Measurements from ENCODE around the gene QSOX2. TPM values are rescaled to one million over a fixed set of nuclear protein-coding genes. Genes with fewer than 3 reads are reported as not detected.

The QSOX2 gene
- total and polyA plus RNA-seq, 4 donors: 0.79 to 12.7 (median 4.3) TPM

- no peak for TF ChIP-seq EGR1 (IDR thresholded peaks at IDR 0.05; ENCODE audit: low read depth in 2 of 2)
- TF ChIP-seq MAX (IDR thresholded peaks at IDR 0.05): no peak
- DNase-seq (ENCODE audit: low spot score): no peak
Observed at GRCh38 chr9:136284951-136285350, 39.3 kb upstream of the QSOX2 start.

GRCh38 chr9:136284311-136284710 is 38.7 kb upstream of the QSOX2 start:
- Histone ChIP-seq H3K9me3 (ENCODE audit: control insufficient read depth in 4 of 4, low read length in 3 of 4) (no peaks in the 10 kb centered on the region), H3K27me3 (ENCODE audit: control insufficient read depth in 4 of 4, insufficient read depth in 4 of 4, low read length in 3 of 4) (no peaks in the 10 kb centered on the region), H3K9ac (ENCODE audit: low read depth in 1 of 2, low read length in 2 of 2) (no peak overlapping the region), H3K4me1 (ENCODE audit: control insufficient read depth in 4 of 4, insufficient read depth in 4 of 4, low read length in 3 of 4) (peaks cover 0 to 5% (median 4%) of the 10 kb centered on the region in 4 donors), H3K27ac (ENCODE audit: low read depth in 1 of 2, low read length in 2 of 2) (no peak overlapping the region), H3K36me3 (ENCODE audit: control insufficient read depth in 4 of 4, insufficient read depth in 3 of 4, low read depth in 1 of 4, low read length in 3 of 4) (no peaks in the 10 kb centered on the region), H3K4me3 (ENCODE audit: low read depth in 1 of 3, low read length in 3 of 3) (no peak overlapping the region)
- 64% methylated on average over 22 of the region's 22 CpGs for WGBS
- no peak for DNase-seq (ENCODE audit: low spot score)
- TF ChIP-seq NR2F2 (IDR thresholded peaks at IDR 0.05): no peak
- TF ChIP-seq HNF4A (conservative IDR thresholded peaks at IDR 0.05): no peak
- TF ChIP-seq RXRA (IDR thresholded peaks at IDR 0.05): no peak
- TF ChIP-seq REST (IDR thresholded peaks at IDR 0.05): no peak
- TF ChIP-seq YY1 (IDR thresholded peaks at IDR 0.05): no peak
- no peak for TF ChIP-seq FOXA2 (IDR thresholded peaks at IDR 0.05)
- no peak for TF ChIP-seq HNF4G (IDR thresholded peaks at IDR 0.05)
- TF ChIP-seq RAD21 (IDR thresholded peaks at IDR 0.05): no peak
- no peak for TF ChIP-seq FOXA1 (IDR thresholded peaks at IDR 0.05)

More at GRCh38 chr9:136284951-136285350, 39.3 kb upstream of the QSOX2 start:
- H3K4me3 ChIP-seq (ENCODE audit: low read depth in 1 of 3, low read length in 3 of 3): no peak overlapping the region
- peaks cover 0 to 5% (median 4%) of the 10 kb centered on the region in 4 donors for H3K4me1 ChIP-seq (ENCODE audit: control insufficient read depth in 4 of 4, insufficient read depth in 4 of 4, low read length in 3 of 4)
- no peaks in the 10 kb centered on the region for H3K36me3 ChIP-seq (ENCODE audit: control insufficient read depth in 4 of 4, insufficient read depth in 3 of 4, low read depth in 1 of 4, low read length in 3 of 4)
- H3K27ac ChIP-seq (ENCODE audit: low read depth in 1 of 2, low read length in 2 of 2): no peak overlapping the region
- H3K9ac ChIP-seq (ENCODE audit: low read depth in 1 of 2, low read length in 2 of 2): no peak overlapping the region
- WGBS: 82% methylated on average over 19 of the region's 19 CpGs
- no peaks in the 10 kb centered on the region for H3K27me3 ChIP-seq (ENCODE audit: control insufficient read depth in 4 of 4, insufficient read depth in 4 of 4, low read length in 3 of 4)
- H3K9me3 ChIP-seq (ENCODE audit: control insufficient read depth in 4 of 4, low read length in 3 of 4): no peaks in the 10 kb centered on the region

- no peak overlapping the region for H3K4me3 ChIP-seq (ENCODE audit: low read depth in 1 of 3, low read length in 3 of 3)
- H3K27me3 ChIP-seq (ENCODE audit: control insufficient read depth in 4 of 4, insufficient read depth in 4 of 4, low read length in 3 of 4): no peaks in the 10 kb centered on the region
- TF ChIP-seq ZBTB33 (IDR thresholded peaks at IDR 0.05) (no peak), HNF4G (IDR thresholded peaks at IDR 0.05) (no peak), SP1 (IDR thresholded peaks at IDR 0.05) (no peak), ATF3 (IDR thresholded peaks at IDR 0.05) (no peak), HNF4A (conservative IDR thresholded peaks at IDR 0.05) (peak in 1 of 2 donors; percentile 25), NR2F2 (IDR thresholded peaks at IDR 0.05) (no peak), REST (IDR thresholded peaks at IDR 0.05) (no peak), JUND (IDR thresholded peaks at IDR 0.05) (no peak), RAD21 (IDR thresholded peaks at IDR 0.05) (peak; percentile 91 to 92), TAF1 (conservative IDR thresholded peaks at IDR 0.05) (no peak), RXRA (IDR thresholded peaks at IDR 0.05) (no peak), YY1 (IDR thresholded peaks at IDR 0.05) (no peak), GABPA (IDR thresholded peaks at IDR 0.05 in 1 of 2, conservative IDR thresholded peaks at IDR 0.05 in 1 of 2) (no peak), FOXA1 (IDR thresholded peaks at IDR 0.05) (no peak)
Observed at GRCh38 chr9:136283291-136284235, 38.0 kb upstream of the QSOX2 start.

More at GRCh38 chr9:136283291-136284235, 38.0 kb upstream of the QSOX2 start:
- 29% methylated on average over 32 of the region's 32 CpGs for WGBS
- DNase-seq (ENCODE audit: low spot score): peak; percentile 83
- Histone ChIP-seq H3K36me3 (ENCODE audit: control insufficient read depth in 4 of 4, insufficient read depth in 3 of 4, low read depth in 1 of 4, low read length in 3 of 4) (no peaks in the 10 kb centered on the region), H3K4me1 (ENCODE audit: control insufficient read depth in 4 of 4, insufficient read depth in 4 of 4, low read length in 3 of 4) (peaks cover 0 to 5% (median 4%) of the 10 kb centered on the region in 4 donors), H3K9me3 (ENCODE audit: control insufficient read depth in 4 of 4, low read length in 3 of 4) (no peaks in the 10 kb centered on the region), H3K27ac (ENCODE audit: low read depth in 1 of 2, low read length in 2 of 2) (no peak overlapping the region), H3K9ac (ENCODE audit: low read depth in 1 of 2, low read length in 2 of 2) (no peak overlapping the region)

All from liver (tissue), 9 donors.